Body of pancreas (tissue), 4 donors: ENCODE results near the gene PRDM8. TPM values are rescaled to one million over a fixed set of nuclear protein-coding genes. Genes with fewer than 3 reads are reported as not detected.

Experiments used
- ATAC-seq: fragments of 150-250 bp; one replicate; pipeline ENCODE4 v1.9.1; 2016
- DNase-seq, 4 donors: peaks; one replicate each; pipeline ENCODE4 v3.0.0-alpha.2; 2019
- H3K27ac ChIP-seq, 4 donors: fragments of 200-600 bp; sonication (generic); 1 replicate in 3 of 4; 2 replicates in 1 of 4; pipeline versions ENCODE4 v1.5.1 to v1.6.1; 2016 to 2019; ENCODE audit warnings: mild to moderate bottlenecking in 1 of 4, mixed read lengths in 1 of 4, moderate library complexity in 1 of 4
- H3K27me3 ChIP-seq, 2 donors: fragments of 200-600 bp; sonication (generic); one replicate each; pipeline ENCODE4 v1.6.0; 2016; ENCODE audit warnings: mild to moderate bottlenecking in 1 of 2
- H3K36me3 ChIP-seq, 2 donors: fragments of 200-600 bp; sonication (generic); replicated peaks in 1 of 2; 2 replicates each; pipeline ENCODE4 v1.5.1; 2016; ENCODE audit warnings: low read depth in 2 of 2; ENCODE audit not compliant: insufficient read depth in 1 of 2
- H3K4me1 ChIP-seq: fragments of 200-600 bp; sonication (generic); one replicate; pipeline ENCODE4 v1.6.0; 2016
- H3K4me3 ChIP-seq, 2 donors: fragments of 200-600 bp; sonication (generic); 1 replicate in 1 of 2; 2 replicates in 1 of 2; pipeline ENCODE4 v1.5.1; 2016 to 2019
- H3K9me3 ChIP-seq, 3 donors: fragments of 200-600 bp; sonication (generic); 1 replicate in 2 of 3; 2 replicates in 1 of 3; pipeline ENCODE4 v1.5.1; 2016
- CTCF ChIP-seq, 7 experiments: fragments of 450-650 bp in 4 of 7; fragments of 200-600 bp in 3 of 7; sonication (generic) in 3 of 7; IDR thresholded peaks; one replicate each; pipeline ENCODE4 v1.5.1; 2016 to 2019; ENCODE audit warnings: antibody characterized with exemption in 7 of 7
- POLR2A ChIP-seq, 3 donors: fragments of 450-650 bp; IDR thresholded peaks; one replicate each; pipeline ENCODE4 v1.6.1; 2016; ENCODE audit warnings: antibody characterized with exemption in 3 of 3, mild to moderate bottlenecking in 2 of 3
- WGBS, 2 donors: methylation state at CpG; one replicate each; pipeline ENCODE4 v1.1.5; 2017; 5-methylcytosine and 5-hydroxymethylcytosine counted together
- intact Hi-C: fragments of 100-400 bp; cut with DNase I; formaldehyde crosslinking; loops from one replicate; pipeline ENCODE4 v1.15.1; 2023
- total RNA-seq, 2 donors: library from RNA; depleted of rRNA; stranded (reverse); fragments of >200 nt; gene quantifications; one replicate each; pipeline ENCODE4 v1.1.0, GENCODE V29; 2016

PRDM8 gene
- total RNA-seq, 2 donors from 2014 or later = 2.6 to 5.9 TPM

DNA sequence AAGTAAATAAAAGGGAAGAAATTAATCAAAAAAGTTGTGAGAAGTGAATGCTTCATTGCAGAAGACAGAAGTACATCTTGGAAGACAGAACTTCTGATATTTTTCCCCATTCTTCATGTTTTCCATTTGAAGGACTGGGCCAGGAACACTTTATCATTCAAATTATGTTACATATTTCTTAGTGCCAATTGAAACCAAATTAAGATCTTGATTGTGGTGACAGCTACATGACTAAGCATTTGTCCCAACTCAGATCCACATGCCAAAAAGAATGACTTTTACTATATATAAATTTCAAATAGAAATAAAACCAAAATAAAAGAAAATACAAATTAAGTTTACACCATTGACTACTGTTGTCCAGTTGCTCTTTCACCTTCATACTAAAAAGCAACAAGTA is 55.1 kb downstream of the PRDM8 start:
- DNase-seq (no peak), ATAC-seq (no peak)
- Histone ChIP-seq H3K4me1 (no peaks in the 10 kb centered on the region), H3K27me3 (no peaks in the 10 kb centered on the region), H3K4me3 (no peak overlapping the region), H3K27ac (no peak overlapping the region), H3K36me3 (no peaks in the 10 kb centered on the region), H3K9me3 (no peaks in the 10 kb centered on the region)
- intact Hi-C loops = no loop called here
- TF ChIP-seq POLR2A (IDR thresholded peaks at IDR 0.05) = no peak
- no peak for TF ChIP-seq CTCF (IDR thresholded peaks at IDR 0.05)

DNA sequence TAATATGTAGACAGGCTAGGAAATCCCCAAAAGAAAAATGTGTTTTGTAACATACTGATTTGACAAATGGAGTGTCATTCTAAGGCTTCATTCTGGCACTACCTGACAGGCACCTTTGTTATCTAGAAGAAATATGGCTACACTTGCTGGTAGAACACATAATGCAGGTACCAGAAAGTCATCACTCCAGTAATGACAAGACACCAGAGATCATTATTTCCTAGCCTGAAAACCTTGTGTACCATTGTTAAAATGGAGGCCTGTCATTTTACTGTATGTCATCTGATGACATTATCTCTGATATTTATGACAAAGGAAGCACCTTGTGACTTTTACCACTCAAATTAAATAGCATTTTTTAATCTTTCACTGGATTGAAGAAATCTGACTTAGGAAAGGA is 55.6 kb downstream of the PRDM8 start:
- no peak overlapping the region for H3K27ac ChIP-seq
- H3K4me1 ChIP-seq = no peaks in the 10 kb centered on the region
- DNase-seq (no peak), ATAC-seq (no peak)
- H3K36me3 ChIP-seq = no peaks in the 10 kb centered on the region
- H3K9me3 ChIP-seq = no peaks in the 10 kb centered on the region
- H3K4me3 ChIP-seq = no peak overlapping the region
- TF ChIP-seq CTCF (IDR thresholded peaks at IDR 0.05) (no peak), POLR2A (IDR thresholded peaks at IDR 0.05) (no peak)
- H3K27me3 ChIP-seq = no peaks in the 10 kb centered on the region
- intact Hi-C loops = no loop called here

DNA sequence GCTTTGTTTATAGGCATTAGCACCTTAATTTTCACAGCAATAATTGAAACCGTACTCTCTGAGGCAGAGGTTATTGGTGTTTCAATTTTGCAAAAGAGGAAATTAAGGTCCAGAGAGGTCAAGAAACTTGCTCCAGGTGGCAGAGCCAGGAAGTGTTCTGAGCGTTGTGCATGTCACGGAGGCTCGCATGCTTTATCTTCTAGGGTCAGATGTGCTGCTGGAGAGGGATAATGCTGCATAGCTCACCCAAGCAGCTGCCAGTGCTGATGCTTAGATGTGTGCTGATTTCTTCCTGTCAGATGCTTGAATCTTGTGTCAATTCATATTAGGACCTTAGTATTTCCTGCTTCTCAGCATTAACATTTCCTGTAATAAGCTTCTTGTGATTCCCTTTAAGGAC is 56.2 kb downstream of the PRDM8 start:
- 48 to 60% methylated on average over 4 of the region's 4 CpGs for WGBS, 2 donors
- intact Hi-C loops = no loop called here
- Histone ChIP-seq H3K36me3 (no peaks in the 10 kb centered on the region), H3K27ac (no peak overlapping the region), H3K9me3 (no peaks in the 10 kb centered on the region), H3K4me3 (no peak overlapping the region), H3K4me1 (no peaks in the 10 kb centered on the region), H3K27me3 (no peaks in the 10 kb centered on the region)
- DNase-seq = no peak
- no peak for TF ChIP-seq POLR2A (IDR thresholded peaks at IDR 0.05)
- no peak for TF ChIP-seq CTCF (IDR thresholded peaks at IDR 0.05)
- ATAC-seq = no peak

Other genes with a start within 250 kb of the PRDM8 start
- gene ANTXR2, start 124.3 kb upstream of the PRDM8 start, total RNA-seq = 10 to 100 TPM; 16.9 to 34.6 TPM
- not detected for gene FGF5, start 69.2 kb downstream of the PRDM8 start, total RNA-seq
- gene CFAP299, start 138.2 kb downstream of the PRDM8 start, total RNA-seq = not detected